HG03575 (cell line): ENCODE measurements around the gene NFIX.

Source experiments
- ATAC-seq: cut with Tn5 transposase; IDR thresholded peaks from one replicate; pipeline ENCODE4 v1.9.1; 2021; ENCODE audit not compliant: unreplicated experiment, insufficient number of reproducible peaks, low FRiP score; ENCODE audit errors: extremely low read depth

Gene NFIX

GRCh38 chr19:13093407-13094105, 98.3 kb downstream of the NFIX start:
- no peak for ATAC-seq

- ATAC-seq: no peak
Observed at GRCh38 chr19:13094106-13094504, 98.8 kb downstream of the NFIX start.

- ATAC-seq: no peak
Observed at GRCh38 chr19:13094771-13095392, 99.6 kb downstream of the NFIX start.

GRCh38 chr19:13095393-13095784, 100.1 kb downstream of the NFIX start:
- ATAC-seq: no peak

GRCh38 chr19:13095934-13096927, 101.0 kb downstream of the NFIX start:
- ATAC-seq: no peak

GRCh38 chr19:13097033-13097462, 101.8 kb downstream of the NFIX start:
- ATAC-seq: no peak

GRCh38 chr19:13097463-13098258, 102.4 kb downstream of the NFIX start:
- no peak for ATAC-seq

- no peak for ATAC-seq
Observed at GRCh38 chr19:13098277-13099072, 103.2 kb downstream of the NFIX start.

- no peak for ATAC-seq
Observed at GRCh38 chr19:13099073-13099999, 104.1 kb downstream of the NFIX start.

- no peak for ATAC-seq
Observed at GRCh38 chr19:13100031-13100588, 104.8 kb downstream of the NFIX start.

GRCh38 chr19:13100841-13101589, 105.7 kb downstream of the NFIX start:
- ATAC-seq: no peak

GRCh38 chr19:13101590-13102415, 106.5 kb downstream of the NFIX start:
- no peak for ATAC-seq

GRCh38 chr19:13102416-13102665, 107.1 kb downstream of the NFIX start:
- ATAC-seq: no peak

GRCh38 chr19:13102666-13103580, 107.6 kb downstream of the NFIX start, which contains the start of gene LYL1:
Gene LYL1, minus strand, starts transcription at chr19:13102858. Its CDS starts 1,687 bp downstream, at chr19:13101171.
- no peak for ATAC-seq
